GM21529 (cell line): ENCODE data around the gene FOXJ1.
"Not testable (repeated sequence)": the region's sequence is repeated elsewhere in the genome, so short reads cannot be mapped to it uniquely, and the experiment has no call there.

Source experiments
- ATAC-seq: cut with Tn5 transposase; IDR thresholded peaks from one replicate; pipeline ENCODE4 v1.9.1; 2021; ENCODE audit not compliant: unreplicated experiment

The FOXJ1 gene, protein sequence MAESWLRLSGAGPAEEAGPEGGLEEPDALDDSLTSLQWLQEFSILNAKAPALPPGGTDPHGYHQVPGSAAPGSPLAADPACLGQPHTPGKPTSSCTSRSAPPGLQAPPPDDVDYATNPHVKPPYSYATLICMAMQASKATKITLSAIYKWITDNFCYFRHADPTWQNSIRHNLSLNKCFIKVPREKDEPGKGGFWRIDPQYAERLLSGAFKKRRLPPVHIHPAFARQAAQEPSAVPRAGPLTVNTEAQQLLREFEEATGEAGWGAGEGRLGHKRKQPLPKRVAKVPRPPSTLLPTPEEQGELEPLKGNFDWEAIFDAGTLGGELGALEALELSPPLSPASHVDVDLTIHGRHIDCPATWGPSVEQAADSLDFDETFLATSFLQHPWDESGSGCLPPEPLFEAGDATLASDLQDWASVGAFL

DNA sequence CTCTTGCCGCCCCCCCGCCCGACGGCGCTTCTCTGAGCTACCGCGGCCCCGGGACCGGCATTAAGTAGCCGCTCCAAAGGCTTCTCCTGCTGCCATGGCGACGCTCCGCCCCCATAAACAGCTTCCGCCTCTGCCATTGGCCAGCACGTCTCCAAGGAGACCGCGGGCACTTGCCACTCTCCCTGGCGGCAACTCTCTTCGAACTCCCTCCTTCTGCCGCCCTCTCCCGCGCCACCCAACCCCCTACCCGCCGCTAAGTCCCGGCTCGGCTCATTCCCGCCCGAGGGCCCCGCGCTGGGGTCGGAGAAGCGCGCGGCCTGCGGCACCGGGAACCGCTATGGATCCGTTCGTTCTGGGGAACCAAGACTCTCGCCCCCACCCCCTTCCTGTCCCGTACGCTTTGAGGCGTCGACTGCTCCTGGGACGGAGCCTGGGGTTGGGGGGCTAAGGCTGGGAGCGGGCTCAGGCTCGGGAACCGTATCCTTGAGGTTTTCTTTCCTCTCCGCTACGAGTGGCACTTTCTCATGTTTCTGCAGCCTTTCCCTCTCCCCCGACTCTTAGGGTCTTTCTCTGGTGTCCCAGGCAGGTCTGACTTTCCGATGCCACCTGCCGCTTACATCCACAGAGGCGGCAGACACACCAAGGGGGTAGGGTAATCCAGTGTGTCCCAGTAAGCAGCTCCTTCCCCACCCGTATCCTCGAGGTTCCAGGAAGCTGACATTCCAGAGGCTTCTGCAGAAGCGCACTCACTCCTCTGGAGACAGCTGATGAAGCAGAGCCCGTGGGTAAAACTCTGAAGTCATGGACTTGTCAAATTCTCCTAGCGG is at the start of gene FOXJ1:
Gene FOXJ1, minus strand, starts transcription at position 34 of the 827 bp plus-strand sequence. CDS start 850 bp downstream, outside the sequence.
- ATAC-seq: peak; percentile 65

DNA sequence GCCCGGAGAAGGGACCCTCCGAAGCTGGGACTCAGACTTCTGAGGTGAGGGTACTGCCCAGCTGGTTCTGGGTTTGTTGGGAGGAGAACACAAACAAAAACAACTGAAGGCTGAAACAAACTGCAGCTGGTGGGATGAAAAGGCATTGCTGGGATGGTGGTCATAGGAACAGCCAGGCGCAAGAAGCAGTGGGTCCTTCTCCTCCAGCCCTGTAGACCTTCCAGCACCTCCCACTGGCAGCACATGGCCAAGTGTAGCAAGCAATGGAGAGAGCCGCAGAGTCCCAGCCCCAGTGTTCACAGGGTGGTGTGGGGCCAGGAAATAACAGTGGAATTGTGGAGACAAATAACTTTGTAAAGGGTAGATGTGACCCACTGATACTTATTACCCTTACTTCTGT is 48.7 kb upstream of the FOXJ1 start:
- ATAC-seq: no peak

DNA sequence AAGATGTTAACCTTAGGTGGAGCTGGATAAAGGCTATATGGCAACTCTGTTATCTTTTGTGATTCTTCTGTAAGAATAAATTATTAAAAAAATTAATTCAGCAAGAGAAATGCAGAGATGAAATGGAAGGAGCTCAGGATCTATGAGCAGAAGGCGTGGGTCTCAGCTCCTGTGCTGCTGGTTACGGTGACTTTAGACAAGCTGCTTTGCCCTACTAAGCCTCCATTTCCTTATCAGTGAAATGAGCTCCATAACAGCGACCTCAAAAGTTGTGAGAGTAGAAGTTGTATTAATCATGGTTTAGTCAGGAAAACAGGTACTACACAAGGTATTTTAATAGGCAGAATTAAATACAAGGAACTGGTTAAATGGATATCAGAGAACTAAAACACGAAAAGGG is 48.2 kb upstream of the FOXJ1 start:
- ATAC-seq: no peak

DNA sequence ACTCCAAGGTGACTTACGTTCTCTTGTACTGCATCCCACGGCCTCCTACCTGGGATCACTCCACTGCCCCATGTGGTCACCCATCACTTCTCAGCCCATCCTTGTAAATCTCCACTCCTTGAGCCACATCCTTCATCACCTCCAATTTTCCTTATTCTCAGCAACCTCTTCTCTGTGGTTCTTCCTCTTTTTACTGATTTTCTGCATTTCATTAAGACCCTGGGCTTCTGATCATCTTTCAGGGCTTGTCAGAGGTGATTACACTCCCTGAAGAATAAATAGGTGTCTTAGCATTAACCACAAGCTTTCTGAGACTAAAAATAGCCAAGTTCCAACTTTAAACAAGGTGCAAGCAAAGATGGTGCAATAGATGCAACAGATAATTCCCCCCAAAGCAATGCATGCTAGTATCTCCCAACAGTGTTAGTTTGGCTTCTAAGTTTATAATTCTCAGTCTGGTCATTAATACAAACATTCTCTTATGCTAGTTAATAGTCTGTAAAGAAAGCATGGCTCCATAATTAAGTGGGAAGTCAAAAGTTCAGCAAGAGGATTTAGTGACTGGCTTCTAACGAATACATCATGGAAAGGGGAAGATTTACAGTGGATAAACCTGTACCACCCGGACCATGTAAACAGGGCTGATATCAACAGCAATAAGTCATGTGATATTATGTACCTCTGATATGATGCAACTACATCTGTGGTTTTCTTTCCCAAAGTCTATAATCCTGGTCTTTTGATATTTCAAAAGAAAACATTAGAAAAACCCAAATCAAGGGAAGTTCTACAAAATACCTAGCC is 47.4 kb upstream of the FOXJ1 start:
- no peak for ATAC-seq

DNA sequence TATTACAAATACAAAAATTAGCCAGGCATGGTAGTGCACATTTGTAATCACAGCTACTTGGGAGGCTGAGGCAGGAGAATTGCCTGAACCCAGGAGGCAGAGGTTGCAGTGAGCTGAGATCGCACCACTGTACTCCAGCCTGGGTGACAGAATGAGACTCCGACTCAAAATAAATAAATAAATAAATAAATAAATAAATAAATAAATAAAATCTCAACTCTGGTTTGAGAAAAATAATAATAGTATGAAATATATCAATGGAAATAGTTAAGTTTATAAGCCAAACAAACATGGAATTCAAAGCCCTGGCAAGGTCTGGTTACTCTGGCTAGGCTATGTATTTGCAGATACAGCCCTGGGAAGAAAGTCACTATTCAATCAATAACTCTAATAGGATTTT is 45.7 kb upstream of the FOXJ1 start:
- not testable (repeated sequence) for ATAC-seq

DNA sequence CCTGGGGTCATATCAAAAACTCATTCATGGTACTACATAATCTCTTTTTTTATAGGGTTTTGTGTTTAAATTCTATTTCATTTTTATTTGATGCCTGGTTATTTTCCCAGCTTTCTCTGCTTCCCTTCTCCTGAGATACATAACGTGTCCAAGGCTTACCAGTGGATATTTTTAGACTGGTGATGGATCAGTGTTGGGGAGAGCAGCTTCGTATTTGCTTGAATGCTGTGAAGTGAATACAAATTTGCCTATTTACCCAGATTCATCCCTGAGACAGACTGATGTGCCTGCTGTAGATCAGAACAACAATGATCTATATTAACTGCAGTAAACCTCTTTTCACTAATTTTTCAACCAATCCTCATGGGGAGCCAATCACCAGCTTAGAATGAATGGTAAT is 43.2 kb upstream of the FOXJ1 start:
- no peak for ATAC-seq

DNA sequence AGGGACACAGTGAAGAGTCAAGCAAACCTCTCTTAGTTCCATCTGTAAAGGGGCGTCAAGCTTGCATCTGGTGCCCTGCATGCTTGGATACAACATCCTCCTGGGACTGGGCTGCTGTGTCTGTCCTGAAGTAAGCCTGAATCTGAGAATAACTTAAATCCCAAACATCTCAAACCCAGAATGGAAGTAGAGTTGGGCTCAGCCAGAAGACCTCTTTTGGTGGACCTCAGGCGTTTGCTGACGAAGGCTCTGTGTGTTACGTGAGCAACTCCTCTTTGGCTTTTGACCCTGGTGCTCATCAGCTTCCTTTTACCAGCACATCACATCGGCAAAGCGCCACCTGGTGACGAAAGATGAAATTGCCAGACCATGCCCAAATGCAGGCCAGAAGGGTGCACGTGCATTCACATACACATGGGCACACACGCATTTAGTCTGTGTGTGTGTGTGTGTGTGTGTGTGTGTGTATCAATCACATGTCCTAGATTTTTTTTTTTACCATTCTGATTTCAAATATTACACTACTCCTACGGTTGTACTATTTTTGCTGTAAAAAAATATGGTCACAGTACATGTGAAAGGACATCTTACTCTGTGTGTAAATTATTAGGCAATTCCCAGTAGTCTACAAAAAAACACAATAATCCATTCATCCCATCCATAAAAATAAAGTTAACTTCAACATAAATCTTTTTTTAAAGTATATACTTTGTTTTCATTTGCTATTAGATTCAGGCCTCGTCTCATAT is 41.1 kb upstream of the FOXJ1 start:
- peak; percentile 56 for ATAC-seq

DNA sequence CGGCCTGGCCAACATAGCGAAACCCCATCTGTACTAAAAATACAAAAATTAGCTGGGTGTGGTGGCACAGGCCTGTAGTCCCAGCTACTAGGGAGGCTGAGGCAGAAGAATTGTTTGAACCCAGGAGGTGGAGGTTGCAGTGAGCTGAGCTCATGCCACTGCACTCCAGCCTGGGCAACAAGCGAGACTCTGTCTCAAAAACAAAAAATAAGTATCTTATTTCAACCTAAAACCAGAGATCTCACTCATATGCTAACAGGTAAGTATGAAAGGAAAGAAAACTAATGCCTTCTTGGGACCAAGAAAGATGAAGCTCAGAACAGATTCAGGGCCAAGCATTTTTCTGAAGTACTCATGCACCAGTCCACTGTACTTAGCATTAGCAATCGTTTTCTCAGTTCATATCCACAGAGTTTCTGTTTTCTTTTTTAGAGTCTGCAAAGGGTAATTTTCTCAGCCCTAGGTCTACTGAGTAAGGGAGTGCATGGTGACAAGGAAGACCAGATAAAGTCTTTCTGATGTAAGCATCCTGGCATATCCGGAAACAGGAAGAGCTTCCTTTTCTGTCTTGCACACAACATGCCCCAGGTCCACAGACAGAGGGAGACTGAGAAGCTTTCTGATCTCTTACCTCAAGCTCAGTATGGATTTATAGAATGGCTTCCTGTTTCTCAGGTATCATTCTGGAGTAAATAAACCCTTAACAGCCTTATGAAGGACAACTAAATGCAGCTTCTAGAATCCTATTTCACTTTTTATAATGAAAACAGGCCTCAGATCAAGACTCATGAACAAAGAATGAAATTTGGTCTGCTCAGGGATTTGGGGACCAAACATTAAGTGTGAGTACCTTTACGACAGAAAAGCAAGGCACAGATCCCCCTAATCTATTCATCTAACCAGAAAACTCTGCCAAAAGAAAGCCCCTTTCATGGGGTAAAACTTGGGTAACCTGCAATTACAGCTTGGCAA is 38.7 kb upstream of the FOXJ1 start:
- ATAC-seq: no peak

DNA sequence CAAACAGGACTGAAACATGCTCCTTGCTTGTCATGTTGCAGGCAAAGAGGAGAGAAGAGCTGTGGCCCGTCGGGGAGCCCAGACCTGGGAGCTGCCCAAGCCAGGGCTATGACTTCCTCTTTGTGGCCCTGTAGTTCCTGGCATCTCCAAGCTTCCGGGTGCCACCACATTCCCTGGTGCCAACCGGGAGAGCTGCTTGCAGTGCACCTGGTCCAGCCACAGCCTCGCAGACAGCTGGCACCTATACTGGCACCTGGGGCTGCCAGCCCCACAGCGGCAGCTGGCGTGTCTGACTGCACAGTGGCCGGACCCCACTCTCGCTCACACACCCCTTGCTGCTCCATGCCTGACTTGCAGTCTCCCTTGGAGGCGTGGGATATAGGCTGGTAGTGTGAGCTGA is 37.1 kb upstream of the FOXJ1 start:
- ATAC-seq: no peak

DNA sequence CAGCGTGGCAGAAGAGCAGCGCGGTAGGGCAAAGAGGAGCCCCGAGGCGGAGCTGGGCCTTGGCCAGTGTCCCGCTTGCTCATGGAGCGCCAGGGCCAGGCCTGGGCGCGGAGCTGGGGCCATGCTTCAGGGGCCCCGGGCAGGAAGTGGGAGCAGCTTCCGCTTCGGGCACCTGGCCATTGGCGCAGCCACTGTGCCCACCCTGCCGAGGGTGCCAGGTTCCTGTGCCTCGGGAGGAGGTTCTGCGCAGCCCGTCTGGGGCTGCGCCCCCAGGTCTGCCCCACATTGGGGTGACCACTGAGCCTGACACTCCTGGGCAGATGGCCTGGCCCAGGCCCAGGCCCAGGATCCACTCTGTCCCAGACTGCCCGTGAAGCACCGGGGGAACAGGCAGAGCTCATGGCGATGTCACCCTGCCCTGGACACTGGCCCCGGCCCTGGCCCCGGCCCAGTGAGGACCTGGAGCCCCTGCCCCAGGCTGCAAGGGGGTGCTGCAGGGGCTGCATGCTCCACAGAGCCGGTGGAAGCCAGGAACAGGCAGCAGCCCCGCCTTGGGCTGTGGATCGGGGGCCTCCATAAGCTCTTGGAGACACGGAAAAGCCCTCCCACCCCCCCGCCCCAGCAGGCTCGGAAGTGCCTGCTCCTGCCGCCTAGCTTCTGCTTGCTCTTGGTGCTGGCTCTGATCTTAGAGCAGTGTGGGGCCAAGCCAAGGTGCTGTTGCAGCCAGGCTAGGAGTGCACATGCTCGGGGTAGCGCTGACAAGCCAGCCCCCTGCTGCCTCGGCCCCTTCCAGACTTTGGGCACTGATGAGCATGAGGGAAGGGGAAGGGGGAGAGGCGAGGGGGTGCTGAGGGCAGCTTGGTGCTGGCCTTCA is 35.9 kb upstream of the FOXJ1 start:
- no peak for ATAC-seq

DNA sequence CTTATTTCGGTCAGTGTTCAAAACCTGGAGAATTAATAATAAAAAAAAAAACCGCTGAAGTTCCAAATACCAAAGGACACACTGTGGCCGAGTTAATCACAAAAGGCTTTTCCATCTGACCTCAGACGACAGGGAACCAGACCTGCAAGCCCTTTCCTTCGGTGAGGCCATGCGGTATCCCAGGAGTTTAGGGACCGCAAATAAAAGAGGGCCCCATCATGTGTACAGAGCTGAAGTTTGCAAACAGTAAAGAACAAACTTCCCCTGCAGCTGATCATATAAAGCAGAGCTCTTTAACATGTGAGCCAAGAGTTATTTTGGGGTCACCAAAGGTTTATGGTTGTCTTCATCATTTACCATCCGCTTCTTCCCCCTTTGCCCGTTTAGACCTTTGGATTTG is 33.0 kb upstream of the FOXJ1 start:
- ATAC-seq: no peak

DNA sequence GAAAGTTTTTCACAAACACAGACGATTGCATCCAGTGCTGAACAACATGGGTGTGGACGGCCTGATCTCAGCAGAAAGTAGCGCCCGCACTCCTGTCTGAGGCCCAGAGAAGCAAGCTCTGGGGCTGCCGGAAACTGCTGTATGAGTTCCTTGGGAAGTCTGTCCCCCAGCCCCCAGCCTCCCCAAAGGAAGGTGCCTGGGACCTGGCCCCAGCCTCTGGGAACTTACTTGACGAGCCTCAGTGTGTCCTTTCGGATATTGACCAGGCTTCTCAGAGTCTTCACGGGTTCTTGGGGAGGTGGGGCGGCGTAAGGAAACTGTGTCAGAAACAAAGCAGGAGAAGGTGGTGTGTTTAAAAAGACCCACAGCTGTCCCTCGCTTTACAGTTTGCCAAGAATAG is 32.4 kb upstream of the FOXJ1 start:
- no peak for ATAC-seq

DNA sequence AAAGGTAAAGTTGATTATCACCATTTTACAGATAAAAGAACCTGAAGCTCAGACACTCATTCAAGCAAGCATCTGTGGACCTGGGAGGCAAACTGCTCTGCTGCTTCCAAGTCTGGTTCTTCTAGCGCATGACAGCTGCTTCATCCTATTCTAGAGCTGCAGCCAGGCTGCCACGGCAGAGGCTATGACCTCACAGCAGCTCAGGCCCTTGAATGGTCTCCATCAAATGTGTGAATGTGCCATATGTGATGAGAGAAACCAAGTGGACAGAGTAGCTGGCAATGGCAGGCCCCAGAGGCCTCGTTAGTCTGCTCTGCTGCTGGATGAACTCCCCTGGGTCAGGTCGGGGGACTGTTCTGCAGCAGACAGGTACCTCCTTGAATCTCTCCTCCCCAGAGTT is 30.7 kb upstream of the FOXJ1 start:
- ATAC-seq: no peak

DNA sequence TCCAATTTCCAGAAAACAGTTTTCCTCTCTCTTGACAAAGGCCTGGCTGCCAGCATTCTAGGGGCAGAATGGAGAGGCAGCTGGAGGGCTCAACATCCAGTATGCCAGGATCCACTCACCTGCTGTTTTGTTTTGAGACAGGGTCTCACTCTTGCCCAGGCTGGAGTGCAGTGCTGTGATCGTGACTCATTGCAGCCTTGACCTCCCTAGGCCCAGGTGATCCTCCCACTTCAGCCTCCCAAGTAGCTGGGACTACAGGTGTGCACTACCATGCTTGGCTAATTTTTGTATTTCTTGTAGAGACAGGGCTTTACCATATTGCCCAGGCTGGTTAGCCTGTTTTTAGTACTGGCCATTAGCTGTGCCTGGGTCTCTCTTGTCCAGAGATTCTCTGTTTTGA is 29.1 kb upstream of the FOXJ1 start:
- no peak for ATAC-seq

DNA sequence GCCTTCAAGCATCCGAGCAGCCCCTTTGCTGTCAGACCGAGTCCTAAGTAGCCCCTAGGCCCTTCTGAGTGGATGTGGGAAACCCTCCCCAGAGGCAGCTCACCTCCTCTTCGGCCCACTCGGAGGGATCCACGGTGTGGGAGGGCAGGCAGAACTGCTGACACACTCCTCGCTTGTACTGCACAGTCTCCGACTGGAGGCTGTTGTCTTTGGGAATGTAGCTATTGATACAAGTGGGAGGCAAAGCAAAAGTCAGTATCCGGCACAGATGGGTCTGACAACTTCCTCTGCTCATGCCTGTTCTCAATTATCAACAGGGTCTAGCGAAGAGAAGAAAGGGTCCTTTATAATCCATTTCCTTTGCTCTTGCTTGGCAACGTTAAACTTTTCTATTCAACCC is 25.9 kb upstream of the FOXJ1 start:
- ATAC-seq: no peak

DNA sequence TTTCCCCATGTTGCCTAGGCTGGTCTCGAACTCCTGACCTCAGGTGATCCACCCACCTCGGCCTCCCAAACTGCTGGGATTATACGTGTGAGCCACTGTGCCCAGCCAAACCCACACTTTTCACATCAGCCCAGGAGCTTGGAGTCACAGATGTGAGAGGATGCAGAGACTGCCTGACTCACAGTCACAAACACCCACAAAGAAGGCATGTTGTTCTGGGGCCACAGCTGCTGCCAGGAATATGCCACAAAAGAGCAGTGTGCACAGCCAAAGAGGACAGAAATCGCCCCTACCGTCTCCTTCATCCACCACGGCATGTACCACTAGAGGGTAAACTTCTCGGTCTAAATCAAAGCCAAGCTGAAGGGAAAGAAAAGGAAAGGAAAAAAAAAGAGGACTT is 25.1 kb upstream of the FOXJ1 start:
- ATAC-seq: no peak

DNA sequence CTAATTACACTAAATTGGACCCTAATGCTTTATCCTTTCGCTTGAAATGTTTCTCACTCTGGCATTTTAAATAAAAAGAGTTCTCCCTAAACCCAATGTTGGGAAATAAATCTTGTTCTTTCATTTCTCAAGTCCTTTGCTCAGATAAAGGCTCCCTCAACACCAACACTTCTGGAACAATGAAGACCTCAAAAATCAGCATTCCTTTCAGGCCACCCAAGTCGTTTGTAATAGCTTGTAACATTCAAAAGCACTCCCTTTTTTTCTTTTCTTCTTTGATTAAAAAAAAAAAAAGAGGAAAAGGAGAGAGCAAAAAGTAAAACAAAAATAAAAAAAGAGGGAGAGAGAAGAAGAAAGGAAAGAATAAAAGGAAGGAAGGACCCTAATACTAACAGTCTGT is 23.3 kb upstream of the FOXJ1 start:
- no peak for ATAC-seq

DNA sequence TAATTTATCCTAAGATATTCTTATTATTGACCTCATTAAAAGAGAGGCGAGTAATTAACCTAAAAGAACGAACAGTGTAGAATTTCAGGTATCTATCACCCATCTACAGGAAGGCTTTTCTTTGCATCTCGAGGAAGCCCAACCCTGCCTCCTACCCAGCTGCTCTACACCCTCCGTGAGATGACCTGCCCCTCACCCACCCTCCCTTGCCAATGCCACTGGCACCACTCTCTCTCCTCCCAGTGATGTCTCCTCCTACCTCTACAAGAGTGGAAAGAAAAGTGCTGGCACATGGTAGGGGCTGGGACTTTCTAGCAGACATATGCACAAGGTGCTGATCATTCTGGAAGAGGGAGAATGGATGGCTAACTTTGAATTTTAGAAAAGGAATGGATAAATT is 22.9 kb upstream of the FOXJ1 start:
- no peak for ATAC-seq
